WI38 (cell line): ENCODE data around the gene FAM156A.
"Not testable (repeated sequence)": the region's sequence is repeated elsewhere in the genome, so short reads cannot be mapped to it uniquely, and the experiment has no call there.

Source experiments
- H3K4me3 ChIP-seq: 2 replicates; pipeline ENCODE4 v1.5.1; 2011; ENCODE audit warnings: low read depth, mild to moderate bottlenecking, control low read depth, low read length
- TF ChIP-seq, protein P1 (sequence below): IDR thresholded peaks from 2 replicates; pipeline ENCODE4 v1.5.1; 2012; ENCODE audit warnings: low read depth, mild to moderate bottlenecking, control low read depth, low read length

FAM156A gene

DNA sequence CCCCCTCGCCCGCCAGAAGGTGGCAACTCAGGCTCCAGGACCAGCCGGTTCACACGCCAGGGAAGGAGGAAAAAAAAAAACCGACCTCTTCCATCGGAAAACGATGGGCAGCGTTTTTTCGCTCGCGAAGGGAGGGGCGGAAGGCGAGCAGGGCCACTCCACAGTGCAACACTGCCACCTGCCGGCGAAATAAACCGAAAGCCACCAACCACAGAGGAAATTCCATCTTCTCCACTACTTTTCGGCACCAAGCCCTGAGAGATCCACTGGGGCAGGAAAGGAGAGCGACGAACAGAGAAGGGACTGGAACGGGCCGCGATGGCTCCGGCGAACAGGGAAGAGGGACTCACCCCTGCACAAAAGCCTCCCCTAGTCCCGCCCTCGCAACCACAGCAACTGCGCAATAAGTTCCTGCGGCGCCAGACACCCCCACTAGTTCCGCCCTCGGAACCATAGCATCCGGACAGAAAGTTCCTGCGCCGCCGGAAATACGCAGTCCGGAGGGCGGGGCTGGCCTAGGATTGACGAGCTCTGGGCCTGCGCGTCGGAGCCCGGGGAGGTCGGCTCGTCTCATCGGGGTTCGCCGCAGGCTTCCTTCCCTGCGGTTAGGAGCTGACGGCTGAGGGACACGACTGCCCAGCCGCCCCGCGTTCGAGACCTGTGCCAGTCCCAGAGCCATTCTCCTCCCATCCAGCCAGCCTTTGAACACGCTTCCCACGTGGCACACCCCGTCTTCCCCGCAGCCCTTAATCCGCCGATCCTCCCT is 23.4 kb downstream of the FAM156A start:
- H3K4me3 ChIP-seq = peak overlapping the region; percentile 73
- TF ChIP-seq, protein P1, sequence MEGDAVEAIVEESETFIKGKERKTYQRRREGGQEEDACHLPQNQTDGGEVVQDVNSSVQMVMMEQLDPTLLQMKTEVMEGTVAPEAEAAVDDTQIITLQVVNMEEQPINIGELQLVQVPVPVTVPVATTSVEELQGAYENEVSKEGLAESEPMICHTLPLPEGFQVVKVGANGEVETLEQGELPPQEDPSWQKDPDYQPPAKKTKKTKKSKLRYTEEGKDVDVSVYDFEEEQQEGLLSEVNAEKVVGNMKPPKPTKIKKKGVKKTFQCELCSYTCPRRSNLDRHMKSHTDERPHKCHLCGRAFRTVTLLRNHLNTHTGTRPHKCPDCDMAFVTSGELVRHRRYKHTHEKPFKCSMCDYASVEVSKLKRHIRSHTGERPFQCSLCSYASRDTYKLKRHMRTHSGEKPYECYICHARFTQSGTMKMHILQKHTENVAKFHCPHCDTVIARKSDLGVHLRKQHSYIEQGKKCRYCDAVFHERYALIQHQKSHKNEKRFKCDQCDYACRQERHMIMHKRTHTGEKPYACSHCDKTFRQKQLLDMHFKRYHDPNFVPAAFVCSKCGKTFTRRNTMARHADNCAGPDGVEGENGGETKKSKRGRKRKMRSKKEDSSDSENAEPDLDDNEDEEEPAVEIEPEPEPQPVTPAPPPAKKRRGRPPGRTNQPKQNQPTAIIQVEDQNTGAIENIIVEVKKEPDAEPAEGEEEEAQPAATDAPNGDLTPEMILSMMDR = peak; percentile 76

DNA sequence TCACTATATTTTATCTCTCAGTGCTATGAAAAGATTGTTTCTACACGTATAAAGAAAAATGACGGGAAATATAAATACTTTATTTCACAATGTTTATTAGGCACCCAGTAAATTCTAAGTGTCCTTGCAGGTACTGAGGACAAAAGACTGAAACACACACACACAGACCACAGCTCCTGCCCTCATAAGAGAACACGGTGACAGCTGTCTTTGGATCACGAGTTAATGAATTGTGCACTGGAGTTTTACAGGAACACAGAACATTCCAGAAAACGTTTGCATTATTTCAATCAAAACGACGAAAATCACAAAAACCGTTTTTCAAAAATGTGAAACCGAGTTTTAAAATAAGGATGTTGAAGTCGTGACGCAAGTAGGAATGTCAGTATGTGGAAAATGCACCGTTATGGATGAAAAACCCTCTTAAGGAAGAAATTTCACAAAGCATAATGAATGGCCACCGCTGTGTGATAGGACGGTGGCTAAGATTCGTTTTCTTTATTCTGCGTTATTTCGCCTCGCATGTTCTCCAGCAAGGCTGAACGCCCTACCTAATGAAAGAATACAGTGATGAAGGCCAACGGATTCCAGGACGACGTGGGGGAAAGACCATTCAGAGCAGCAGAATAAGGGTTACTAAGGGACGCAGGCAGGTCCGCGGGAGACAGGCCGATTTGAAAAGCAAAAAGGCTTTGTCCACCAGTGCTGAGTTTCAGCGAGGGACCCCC is 24.2 kb downstream of the FAM156A start:
- TF ChIP-seq, protein P1 = no peak
- H3K4me3 ChIP-seq = peak overlapping the region; percentile 73

DNA sequence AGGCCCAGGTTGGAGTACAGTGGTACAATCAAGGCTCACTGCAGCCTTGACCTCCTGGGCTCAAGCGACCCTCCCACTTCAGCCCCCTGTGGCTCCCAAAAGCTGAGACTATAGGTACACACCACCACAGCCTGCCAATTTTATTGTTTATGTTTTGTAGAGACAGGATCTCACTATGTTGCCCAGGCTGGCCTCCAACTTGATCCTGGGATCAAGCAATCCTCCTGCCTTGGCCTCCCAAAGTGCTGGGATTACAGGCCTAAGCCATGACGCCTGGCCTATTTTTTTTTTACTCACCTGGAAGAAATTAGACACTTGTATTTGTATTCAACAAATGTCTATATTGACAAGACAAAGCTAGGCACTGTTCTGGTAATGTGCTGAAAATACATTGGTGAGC is 25.1 kb downstream of the FAM156A start:
- no peak overlapping the region for H3K4me3 ChIP-seq
- TF ChIP-seq, protein P1 = no peak

DNA sequence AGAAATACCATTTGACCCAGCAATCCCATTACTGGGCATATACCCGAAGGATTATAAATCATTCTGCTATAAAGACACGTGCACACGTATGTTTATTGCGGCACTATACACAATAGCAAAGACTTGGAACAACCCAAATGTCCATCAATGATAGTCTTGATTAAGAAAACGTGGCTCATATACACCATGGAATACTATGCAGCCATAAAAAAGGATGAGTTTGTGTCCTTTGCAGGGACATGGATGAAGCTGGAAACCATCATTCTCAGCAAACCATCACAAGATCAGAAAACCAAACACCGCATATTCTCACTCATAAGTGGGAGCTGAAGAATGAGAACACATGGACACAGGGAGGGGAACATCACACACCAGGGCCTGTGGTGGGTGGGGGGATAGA is 28.1 kb downstream of the FAM156A start:
- not testable (repeated sequence) for H3K4me3 ChIP-seq

DNA sequence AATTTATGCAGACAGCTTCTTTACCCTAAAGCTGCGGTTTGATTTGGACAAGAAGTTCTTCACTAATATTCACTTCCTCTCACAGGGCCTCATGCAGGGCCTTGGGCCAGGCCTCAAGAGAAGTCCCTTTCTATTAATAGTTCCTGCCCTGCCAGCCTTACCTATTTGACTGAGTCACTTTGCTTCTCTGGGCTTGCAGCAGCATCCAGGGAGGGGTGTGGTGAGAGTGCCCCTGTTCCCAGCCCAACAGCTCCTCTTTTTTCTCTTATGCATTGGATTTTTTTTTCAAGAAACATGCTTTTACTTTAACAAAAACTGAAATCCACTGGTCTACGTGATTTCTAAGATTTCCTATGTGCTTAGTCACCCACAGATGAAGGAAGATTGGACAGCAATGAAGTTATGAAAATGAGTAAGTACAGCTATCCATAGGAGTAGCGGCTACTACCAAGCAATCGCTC is 34.5 kb downstream of the FAM156A start:
- H3K4me3 ChIP-seq = no peak overlapping the region
- TF ChIP-seq, protein P1 = no peak

DNA sequence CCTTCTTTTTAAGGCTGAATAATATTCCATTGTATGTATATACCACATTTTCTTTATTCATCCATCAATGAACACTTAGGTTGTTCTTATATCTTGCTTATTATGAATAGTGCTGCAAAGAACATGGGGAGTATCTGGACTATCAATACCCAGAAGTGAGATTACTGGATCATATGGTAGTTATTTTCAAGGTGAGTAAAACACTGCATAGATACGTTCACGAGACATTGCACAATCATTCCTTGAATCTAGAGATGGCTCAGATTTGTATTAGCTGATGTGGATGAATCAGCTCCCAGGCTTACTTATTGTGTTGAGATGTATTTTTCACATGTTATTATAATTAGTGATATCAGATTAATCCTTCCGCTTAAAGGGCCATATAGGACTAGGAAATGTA is 43.6 kb downstream of the FAM156A start:
- H3K4me3 ChIP-seq = not testable (repeated sequence)

DNA sequence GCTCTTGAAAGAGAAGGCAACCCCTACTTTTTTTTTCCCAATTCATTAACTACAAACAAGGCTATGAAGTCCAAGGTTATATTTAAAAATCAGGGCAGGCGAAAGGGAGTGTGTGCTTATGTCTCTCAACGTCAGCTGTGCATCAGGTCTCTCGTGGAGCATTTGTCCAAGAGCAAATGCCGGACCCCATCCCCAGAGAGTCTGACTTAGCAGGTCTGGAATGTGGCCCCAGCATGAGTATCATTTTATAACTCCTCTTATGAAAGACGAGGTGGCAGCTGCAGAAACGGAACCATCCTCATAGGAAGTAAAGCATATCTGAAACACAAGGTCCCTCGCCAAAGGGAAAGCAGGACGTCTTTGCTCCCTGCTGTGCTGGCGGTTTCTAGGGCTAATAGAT is 44.6 kb downstream of the FAM156A start:
- not testable (repeated sequence) for H3K4me3 ChIP-seq

DNA sequence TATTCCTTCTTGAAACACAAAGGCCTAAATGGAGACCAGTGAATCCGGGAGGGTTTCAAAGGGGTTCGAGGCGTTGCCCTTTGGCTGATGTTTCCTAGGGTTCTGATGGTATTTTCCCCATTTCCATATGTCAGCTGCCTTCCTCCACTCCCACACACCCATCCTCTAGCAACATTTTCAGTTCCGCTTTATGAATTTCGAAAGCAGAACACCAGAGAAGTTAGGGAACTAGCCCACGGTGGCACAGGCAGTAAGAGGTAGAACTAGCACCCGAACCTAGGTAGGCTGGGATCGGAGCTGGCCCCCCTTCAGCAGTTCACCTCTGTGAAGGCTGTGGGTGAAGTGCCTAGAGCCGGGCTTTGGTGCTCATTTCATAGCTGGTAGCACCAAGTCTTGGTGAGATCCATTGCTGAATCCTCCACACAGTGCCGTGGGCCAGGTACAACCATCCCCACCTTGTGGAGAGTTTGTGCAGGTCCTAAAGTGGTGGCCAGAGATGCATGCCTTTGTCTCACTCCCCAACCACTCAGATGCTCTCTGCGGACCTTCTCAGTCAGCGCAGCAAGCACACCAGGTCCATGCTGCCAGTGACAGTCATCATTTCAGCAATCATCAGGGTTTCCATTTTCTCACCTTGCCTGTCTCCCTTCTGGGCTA is 48.9 kb downstream of the FAM156A start:
- not testable (repeated sequence) for H3K4me3 ChIP-seq

DNA sequence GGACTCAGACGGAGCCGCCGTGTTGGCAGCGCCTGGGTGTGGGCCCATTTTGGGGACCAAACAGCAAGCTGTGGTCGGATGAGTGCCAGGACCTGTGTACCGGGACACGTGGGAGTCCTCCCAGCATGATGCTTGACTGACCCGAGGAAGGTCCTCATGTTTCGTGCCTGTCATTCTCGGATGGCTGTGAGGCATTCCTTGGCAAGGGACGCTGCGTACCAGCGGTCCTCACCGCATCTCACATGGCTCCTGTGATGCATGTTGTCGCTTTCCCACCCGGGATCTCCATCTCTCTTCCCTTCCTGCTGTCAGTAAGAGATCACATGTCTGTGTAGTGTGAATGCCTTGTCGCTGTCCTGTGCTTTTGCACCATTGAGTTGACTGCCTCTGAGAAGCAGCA is 50.4 kb downstream of the FAM156A start:
- not testable (repeated sequence) for H3K4me3 ChIP-seq

DNA sequence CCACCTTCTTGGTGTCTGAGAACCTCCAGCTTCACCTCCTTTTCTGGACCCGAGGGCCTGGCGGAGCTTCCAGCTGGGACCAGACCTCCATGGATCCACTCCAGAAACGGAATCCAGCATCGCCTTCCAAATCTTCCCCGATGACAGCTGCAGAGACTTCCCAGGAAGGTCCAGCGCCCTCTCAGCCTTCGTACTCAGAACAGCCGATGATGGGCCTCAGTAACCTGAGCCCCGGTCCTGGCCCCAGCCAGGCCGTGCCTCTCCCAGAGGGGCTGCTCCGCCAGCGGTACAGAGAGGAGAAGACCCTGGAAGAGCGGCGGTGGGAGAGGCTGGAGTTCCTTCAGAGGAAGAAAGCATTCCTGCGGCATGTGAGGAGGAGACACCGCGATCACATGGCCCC is 51.2 kb downstream of the FAM156A start:
- not testable (repeated sequence) for H3K4me3 ChIP-seq

DNA sequence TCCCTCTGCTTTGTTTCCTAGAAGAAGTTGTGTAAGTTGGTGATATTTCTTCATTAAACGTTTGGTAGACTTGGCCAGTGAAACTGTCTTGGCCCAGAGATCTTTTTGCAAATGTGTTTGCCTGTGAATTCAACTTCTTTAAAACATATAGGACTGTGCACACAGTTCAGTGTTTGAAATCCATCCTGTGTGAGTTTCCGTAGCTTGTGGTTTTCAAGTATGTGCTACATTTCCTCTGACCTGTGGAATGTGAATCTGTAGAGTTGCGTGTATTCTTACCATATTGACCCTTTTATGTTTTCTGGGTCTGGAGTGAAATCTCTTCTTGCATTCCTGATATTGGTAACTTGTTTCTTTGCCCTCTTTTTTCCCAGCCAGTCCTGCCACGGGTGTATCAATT is 52.2 kb downstream of the FAM156A start:
- not testable (repeated sequence) for H3K4me3 ChIP-seq

DNA sequence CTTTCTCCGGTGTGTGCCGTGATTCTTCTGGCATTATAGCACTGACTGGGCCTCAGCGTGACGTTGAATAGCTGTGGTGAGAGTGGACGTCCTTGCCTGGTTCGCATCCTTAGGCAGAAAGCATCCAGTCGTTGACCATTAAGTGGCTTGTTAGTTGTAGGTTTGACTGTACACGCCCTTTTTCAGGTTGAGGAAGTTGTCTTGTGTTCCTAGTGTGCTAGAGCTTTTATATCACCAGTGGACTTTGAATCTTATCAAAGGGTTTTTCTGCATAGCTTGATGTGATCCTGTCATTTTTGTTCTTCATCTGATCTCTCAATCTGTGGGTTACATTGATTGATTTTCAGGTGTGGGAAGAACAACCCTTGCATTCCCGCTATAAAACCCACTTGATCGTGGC is 52.8 kb downstream of the FAM156A start:
- not testable (repeated sequence) for H3K4me3 ChIP-seq
